HG03103 (cell line): Measurements from ENCODE around the gene TBC1D22B.

Experiments used
- ATAC-seq: cut with Tn5 transposase; IDR thresholded peaks from one replicate; pipeline ENCODE4 v1.9.1; 2021; ENCODE audit warnings: low read depth; ENCODE audit not compliant: unreplicated experiment

The TBC1D22B gene

GRCh38 chr6:37351027-37351426 lies 93.5 kb downstream of the TBC1D22B start:
- ATAC-seq = no peak

DNA sequence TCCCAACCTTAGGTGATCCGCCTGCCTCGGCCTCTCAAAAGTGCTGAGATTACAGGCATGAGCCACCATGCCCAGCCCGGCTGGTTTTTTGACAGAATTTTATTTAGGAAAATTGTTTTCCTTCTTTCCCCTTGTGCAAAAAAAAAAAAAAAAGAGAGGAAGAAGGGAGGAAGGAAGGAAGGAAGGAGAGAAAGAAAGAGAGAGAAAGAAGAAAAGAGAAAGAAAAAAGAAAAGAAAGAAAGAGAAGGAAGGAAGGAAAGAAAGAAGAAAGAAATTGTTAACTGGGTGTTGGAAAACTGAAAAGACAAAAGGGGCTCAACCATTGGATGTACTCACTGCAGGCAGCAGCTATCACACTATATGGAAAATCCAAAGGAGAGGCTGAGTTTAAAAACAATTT lies 94.8 kb downstream of the TBC1D22B start:
- no peak for ATAC-seq

DNA sequence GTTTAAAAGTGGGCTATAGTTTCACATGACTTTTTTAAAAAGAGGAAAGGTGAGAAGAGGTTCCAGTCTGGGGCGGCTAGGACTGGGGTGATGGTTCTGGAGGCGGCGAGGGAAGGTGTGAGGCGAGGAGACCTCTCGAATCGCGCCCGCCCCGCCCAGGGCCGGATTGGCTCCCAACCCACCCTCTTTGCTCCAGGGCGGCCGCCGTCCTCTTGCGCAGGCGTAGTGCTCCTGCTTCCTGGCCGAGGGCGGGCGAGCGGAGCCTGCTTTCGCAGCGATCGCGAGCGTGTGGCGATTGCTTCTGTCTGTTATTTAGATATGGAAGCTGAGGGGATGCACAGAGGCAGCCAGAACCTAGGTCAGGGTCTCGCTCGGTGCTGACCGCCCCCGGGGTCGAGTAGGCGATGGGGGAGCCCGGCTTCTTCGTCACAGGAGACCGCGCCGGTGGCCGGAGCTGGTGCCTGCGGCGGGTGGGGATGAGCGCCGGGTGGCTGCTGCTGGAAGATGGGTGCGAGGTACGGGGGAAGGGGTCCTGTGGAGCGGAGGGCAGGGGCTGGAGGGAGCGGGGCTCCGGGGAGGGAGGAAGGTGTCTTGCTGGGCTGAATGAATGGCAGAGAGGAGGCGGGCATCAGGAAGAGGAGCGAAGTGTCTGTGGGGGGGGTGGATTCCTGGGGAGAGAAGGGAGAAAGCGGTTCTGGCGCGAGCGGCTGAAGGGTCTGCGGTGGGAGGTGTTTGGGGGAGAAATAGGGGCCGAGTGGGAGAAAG lies 96.4 kb downstream of the TBC1D22B start, which contains the start of gene RNF8:
TSS of gene RNF8 (plus strand) at position 223 of the 765 bp plus-strand sequence. CDS start at position 405, 182 bp downstream.
- peak; percentile 88 for ATAC-seq

DNA sequence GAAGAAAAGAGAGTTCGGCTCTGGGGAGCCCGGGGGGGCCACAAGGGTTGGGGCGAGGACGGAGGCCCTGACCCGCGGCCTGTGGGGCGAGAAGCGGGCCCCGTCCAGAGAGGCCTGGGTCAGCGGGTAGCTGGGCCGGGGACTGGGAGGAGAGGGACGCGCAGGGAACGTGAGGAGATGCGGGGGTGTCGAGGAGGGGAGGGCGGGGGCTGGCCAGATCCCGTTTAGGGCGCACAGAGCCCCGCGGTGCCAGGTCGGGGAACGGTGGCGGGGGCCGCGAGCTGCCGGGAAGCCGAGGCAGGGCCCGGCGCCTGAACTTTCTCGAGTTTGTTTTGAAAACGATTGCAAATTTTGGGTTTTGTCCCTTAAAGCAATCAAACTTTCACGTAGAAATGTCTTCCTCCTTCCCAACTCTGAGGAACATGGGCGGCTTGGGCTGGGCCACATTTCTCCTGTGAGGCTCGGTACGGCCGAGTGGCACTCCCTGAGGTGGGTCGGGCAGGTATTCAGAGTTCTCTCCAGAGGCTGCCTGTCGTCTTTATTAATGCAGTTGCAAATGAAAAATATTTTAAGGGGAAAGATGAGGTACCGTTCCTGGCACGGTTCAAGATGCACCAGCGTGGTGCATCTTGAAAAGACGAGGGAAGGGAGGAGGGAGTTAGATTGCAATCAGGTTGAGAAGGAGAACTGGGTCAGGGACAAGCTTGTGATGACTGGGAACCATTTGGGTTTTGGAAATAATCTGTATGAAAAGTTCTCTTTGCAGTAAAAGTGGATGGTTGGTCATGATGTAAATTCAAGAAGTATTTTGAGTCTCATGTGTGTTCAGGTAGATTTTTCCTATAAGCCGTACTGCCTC lies 97.2 kb downstream of the TBC1D22B start:
- ATAC-seq = no peak

DNA sequence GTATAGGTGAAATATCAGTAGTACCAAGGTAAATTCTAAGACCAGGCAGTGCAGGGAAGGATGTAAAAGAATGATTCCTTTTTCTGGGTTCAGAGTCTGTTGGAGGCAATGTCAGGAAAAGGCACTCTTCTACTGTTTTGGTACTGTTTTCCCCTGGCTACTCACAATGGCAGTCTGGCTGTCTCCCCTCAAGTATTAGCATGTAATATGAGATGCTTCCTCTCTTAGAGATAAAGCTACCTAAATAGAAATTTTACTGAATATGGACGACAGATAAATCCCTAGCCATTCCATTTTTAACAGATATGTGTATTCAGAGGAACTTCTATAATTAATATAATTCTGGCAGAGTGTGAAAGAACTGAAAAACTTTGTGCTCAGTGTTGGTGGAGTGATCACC lies 99.7 kb downstream of the TBC1D22B start:
- no peak for ATAC-seq

DNA sequence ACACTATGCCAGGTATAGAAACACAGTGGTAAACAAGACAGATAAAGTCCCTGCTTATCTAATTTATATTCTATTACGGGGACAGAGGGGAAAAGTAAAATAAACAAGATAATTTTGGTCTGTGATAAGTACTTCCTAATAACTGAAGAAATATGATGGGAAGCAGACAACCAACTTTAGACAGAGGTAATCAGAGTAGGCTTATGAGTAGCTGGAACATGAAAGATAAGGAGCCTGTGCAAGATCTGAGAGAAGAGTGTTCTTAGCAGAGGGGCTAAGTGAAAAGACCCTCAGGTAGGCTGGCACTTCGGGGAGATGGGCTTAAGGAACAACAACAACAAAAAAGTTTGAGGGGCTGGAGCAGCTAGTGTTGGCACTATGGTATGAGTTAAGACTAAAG lies 100.3 kb downstream of the TBC1D22B start:
- no peak for ATAC-seq

- ATAC-seq = no peak
These were observed 101.5 kb downstream of the TBC1D22B start for GRCh38 chr6:37359039-37359438.

GRCh38 chr6:37362101-37362828 lies 104.7 kb downstream of the TBC1D22B start:
- ATAC-seq = no peak

DNA sequence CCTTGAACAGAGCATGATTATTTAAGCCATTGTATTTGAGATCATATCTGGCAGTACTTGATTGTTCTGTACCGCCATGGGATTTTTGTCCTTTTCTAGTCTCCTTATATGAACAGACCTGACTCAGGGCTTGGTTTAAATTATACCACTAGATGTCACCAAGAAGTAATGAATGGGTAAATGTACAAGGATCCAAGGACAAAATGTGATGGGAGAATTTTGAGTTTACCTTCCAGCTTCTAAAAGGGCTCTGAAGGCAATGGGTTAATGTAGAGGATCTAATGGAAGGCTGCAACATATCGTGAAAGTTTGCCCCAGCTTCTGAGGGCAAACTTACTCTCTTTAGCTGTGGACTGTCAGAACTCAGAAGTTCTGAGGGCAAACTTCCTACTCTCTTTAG lies 108.2 kb downstream of the TBC1D22B start:
- ATAC-seq = no peak

- ATAC-seq = no peak
These were observed 109.3 kb downstream of the TBC1D22B start for GRCh38 chr6:37366910-37367309.

- ATAC-seq = no peak
These were observed 111.4 kb downstream of the TBC1D22B start for GRCh38 chr6:37368961-37369320.

GRCh38 chr6:37369321-37370201 lies 112.0 kb downstream of the TBC1D22B start:
- ATAC-seq = no peak

DNA sequence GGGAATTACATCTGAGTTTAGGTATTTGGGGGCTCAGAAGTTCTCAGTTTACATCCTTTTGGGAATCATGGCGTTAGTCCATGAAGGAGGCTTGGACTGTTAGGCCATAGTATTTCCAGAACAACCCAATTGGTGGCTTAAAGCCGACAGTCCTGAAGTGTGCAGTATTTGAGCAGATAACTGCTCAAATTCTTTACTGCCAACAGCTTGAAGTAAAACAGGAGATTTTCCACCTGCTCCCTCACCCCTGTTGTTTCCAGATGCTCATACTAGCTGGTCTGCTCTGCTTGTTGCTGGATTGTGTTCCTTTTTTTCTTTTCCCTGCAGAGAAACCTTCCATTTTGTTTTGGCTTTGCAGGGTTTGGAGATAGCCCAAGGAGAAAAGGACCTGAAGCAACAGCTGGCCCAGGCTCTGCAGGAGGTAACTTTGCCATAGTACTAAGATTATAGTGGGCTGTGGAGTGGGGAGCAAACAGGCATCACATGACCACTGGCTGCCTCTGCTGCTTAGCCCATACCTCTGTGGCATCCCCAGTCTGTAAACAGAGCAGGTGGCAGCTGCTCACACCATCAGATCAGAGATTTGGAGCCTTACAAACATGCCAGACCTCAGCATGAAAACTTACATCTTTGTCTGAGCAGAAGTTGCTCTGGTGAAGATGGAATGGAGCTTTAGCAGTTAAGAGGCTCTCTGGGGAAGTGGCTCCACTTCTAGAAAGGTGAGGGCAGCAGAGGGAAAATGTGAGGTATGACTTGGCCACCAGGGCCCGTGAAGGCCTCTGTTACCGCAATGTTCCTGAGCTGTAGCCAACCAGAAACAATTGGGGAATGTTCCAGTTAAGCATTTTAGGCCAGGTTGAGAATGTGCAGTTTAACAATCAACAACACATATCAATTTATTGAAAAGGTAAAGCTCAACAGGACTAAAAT lies 113.8 kb downstream of the TBC1D22B start:
- no peak for ATAC-seq

GRCh38 chr6:37372116-37372515 lies 114.5 kb downstream of the TBC1D22B start:
- ATAC-seq = no peak

- no peak for ATAC-seq
These were observed 116.4 kb downstream of the TBC1D22B start for GRCh38 chr6:37373822-37374471.

DNA sequence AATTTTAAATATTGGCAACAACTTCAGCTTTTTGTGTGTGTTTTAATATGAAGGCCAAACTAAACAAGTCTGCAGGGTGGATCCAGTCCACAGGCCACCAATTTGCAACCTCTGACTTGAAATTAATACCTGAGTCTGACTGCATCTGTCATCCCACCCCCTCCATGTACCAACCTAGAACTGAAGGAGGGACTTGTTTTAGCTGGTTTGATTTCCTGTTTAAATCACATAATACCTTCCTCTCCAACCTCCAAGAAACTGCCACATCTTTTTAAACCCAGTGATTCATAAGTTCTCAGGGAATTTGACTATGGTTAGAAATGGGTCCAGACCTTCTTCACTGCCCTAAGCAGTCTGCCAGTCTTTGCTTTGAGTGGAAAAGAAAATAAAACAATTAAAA lies 117.8 kb downstream of the TBC1D22B start:
- no peak for ATAC-seq

- ATAC-seq = no peak
These were observed 118.6 kb downstream of the TBC1D22B start for GRCh38 chr6:37376078-37376743.

DNA sequence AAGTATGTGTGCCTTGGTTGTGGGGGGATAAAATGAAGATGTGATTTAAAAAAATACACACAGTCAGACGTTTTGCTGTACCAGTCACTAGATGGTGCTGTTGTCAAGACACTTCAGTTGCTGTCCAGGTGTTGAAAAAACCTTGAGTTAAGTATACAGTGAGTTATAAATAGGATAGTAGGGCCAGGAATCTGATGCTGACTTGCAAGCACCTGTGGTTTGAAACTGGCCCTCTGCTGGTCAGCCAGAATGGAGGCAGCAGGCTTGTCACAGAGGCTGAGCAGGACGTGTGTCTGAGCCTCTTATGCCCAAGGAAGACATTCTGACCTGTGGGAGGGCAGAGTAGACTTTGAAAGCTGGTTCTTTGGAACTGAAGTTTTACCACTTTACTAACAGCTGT lies 124.0 kb downstream of the TBC1D22B start:
- no peak for ATAC-seq
